ENCODE measurements around the gene ZNF330. TPM values are rescaled to one million over a fixed set of nuclear protein-coding genes. Genes with fewer than 3 reads are reported as not detected.

Gene ZNF330
- total RNA-seq, 2 experiments from 2014 or later: 34.3 to 60.9 TPM

DNA sequence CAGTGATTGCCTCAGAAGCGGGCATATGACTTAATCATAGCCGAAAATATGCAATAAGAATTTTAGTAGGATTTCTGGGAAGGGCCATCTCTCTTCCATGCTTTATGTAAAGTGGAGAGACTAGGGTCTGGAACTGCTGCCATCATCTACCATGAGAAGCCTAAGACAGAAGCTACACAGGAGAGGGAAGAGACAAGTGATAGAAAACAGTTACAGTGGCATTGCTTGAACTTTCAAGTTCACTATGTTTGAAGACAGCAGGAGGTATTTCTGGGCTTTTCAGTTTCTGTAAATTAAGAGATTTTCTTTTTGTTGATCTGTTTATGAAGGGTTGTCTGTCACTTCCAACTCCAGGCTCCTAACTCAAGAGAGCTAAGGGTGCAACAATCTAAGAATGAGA is 62.5 kb downstream of the ZNF330 start:
- no peaks in the 10 kb centered on the region for H3K36me3 ChIP-seq (ENCODE audit: insufficient read depth, low read length)
- H4K20me1 ChIP-seq (ENCODE audit: insufficient read depth, low read length): no peaks in the 10 kb centered on the region
- BruUV-seq (replicated peaks): no TSS peak
- no peaks in the 10 kb centered on the region for H3K9me3 ChIP-seq (ENCODE audit: low read length)
- no peak overlapping the region for H3K27ac ChIP-seq (ENCODE audit: low read depth, low read length, poor library complexity, severe bottlenecking)
- H3K79me2 ChIP-seq (ENCODE audit: insufficient read depth, low read depth, low read length): no peaks in the 10 kb centered on the region
- H3K4me3 ChIP-seq (ENCODE audit: low read depth, low read length, poor library complexity, severe bottlenecking): no peak overlapping the region
- ChIA-PET CTCF (ENCODE audit: unreplicated experiment) (no interaction called here), POLR2A (no interaction called here)
- TF ChIP-seq, protein P1, sequence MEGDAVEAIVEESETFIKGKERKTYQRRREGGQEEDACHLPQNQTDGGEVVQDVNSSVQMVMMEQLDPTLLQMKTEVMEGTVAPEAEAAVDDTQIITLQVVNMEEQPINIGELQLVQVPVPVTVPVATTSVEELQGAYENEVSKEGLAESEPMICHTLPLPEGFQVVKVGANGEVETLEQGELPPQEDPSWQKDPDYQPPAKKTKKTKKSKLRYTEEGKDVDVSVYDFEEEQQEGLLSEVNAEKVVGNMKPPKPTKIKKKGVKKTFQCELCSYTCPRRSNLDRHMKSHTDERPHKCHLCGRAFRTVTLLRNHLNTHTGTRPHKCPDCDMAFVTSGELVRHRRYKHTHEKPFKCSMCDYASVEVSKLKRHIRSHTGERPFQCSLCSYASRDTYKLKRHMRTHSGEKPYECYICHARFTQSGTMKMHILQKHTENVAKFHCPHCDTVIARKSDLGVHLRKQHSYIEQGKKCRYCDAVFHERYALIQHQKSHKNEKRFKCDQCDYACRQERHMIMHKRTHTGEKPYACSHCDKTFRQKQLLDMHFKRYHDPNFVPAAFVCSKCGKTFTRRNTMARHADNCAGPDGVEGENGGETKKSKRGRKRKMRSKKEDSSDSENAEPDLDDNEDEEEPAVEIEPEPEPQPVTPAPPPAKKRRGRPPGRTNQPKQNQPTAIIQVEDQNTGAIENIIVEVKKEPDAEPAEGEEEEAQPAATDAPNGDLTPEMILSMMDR (conservative IDR thresholded peaks at IDR 0.05; ENCODE audit: low read length): no peak
- TF ChIP-seq EZH2phosphoT487 (IDR thresholded peaks at IDR 0.05; ENCODE audit: borderline replicate concordance, low read depth, low read length): no peak
- H3K4me2 ChIP-seq (ENCODE audit: low read length): no peak overlapping the region
- intact Hi-C loops (cut with micrococcal nuclease; ENCODE audit: unreplicated experiment): no loop called here
- H3K9me2 ChIP-seq (ENCODE audit: insufficient read depth, low read length): no peaks in the 10 kb centered on the region
- no peak overlapping the region for H2AFZ ChIP-seq (ENCODE audit: low read length)
- no peaks in the 10 kb centered on the region for H3K4me1 ChIP-seq (ENCODE audit: insufficient read depth, low read length, poor library complexity, severe bottlenecking)
- DNase-seq (ENCODE audit: low spot score): no peak

DNA sequence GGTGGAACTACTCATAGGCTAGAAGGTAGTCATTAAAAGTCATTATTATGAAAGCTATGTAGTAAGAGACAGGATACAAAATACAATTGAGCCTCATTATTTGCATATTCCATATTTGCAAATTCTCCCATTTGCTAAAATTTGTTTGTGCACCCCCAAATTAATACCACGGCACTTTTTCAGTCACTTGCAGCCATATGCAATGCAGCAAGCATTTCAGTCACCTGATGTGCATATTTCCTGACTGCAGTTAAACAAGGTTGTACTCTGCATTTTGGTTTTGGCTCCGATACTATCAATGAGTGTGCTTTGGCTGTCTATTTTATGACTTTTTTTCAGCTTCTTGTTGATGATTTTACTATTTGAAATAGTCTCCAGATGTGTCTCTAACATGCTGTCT is 62.9 kb downstream of the ZNF330 start:
- no peak overlapping the region for H3K4me2 ChIP-seq (ENCODE audit: low read length)
- H3K36me3 ChIP-seq (ENCODE audit: insufficient read depth, low read length): no peaks in the 10 kb centered on the region
- ChIA-PET POLR2A (no interaction called here), CTCF (ENCODE audit: unreplicated experiment) (no interaction called here)
- intact Hi-C loops (cut with micrococcal nuclease; ENCODE audit: unreplicated experiment): no loop called here
- TF ChIP-seq, protein P1 (conservative IDR thresholded peaks at IDR 0.05; ENCODE audit: low read length): no peak
- TF ChIP-seq EZH2phosphoT487 (IDR thresholded peaks at IDR 0.05; ENCODE audit: borderline replicate concordance, low read depth, low read length): no peak
- H3K4me1 ChIP-seq (ENCODE audit: insufficient read depth, low read length, poor library complexity, severe bottlenecking): no peaks in the 10 kb centered on the region
- no peak overlapping the region for H2AFZ ChIP-seq (ENCODE audit: low read length)
- H3K9me3 ChIP-seq (ENCODE audit: low read length): no peaks in the 10 kb centered on the region
- H3K27ac ChIP-seq (ENCODE audit: low read depth, low read length, poor library complexity, severe bottlenecking): no peak overlapping the region
- DNase-seq (ENCODE audit: low spot score): no peak
- H3K4me3 ChIP-seq (ENCODE audit: low read depth, low read length, poor library complexity, severe bottlenecking): no peak overlapping the region
- H3K9me2 ChIP-seq (ENCODE audit: insufficient read depth, low read length): no peaks in the 10 kb centered on the region
- BruUV-seq (replicated peaks): no TSS peak
- H3K79me2 ChIP-seq (ENCODE audit: insufficient read depth, low read depth, low read length): no peaks in the 10 kb centered on the region
- no peaks in the 10 kb centered on the region for H4K20me1 ChIP-seq (ENCODE audit: insufficient read depth, low read length)

Other genes with a start within 250 kb of the ZNF330 start
- not detected in 2 replicates for gene RNF150, start 87.4 kb upstream of the ZNF330 start, total RNA-seq (2014; rRNA removed; shearing (Covaris generic))
- gene RNF150, start 87.4 kb upstream of the ZNF330 start, total RNA-seq (2022): not detected in 2 replicates

All from OCI-LY7 (cell line).